ENCODE data around the gene HSPG2.
"Not testable (repeated sequence)": the region's sequence is repeated elsewhere in the genome, so short reads cannot be mapped to it uniquely, and the experiment has no call there.

HSPG2 gene

DNA sequence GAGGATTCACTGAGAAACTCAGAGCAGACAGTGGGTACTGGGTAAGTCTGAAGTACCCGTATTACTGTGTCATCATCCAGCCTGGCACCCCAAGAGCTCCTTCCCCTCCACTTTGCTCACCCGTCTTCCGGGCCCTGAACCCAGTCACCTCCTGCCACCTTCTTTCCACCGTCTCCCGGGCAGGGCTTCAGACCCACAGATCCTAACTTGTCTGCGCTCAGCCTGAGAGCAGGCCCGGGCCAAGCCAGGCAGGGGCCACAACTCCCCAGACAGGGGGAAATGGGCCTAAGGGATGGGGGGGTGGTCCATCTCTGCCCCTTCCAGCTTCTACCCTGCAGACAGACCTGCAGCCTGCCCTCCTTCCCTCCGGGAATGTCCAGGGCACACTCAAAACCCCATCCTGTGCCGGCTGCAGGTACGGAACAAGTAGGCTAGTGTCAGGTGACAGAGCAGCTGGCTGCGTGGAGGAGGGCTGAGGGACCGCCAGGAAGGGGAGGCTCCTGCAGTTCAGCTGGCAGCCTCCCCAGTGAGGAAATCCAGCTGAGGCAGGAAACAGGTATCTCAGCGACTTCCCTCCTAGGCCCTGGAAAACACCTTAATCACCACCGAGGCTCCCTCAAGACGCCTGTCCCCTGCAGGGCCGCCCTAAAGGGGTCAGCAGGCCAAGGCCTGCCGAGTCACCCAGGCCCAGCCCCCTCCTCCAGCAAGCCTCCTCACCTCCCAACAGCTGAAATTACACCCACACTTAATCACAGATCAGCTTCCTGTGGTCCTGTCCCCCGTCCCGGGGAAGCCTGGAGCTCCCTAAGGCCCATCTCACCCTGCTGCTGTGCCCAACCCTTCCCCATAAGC lies 3.5 kb downstream of the HSPG2 start:
- DNase-seq (ENCODE audit: low read depth, low spot score), result no peak

- DNase-seq (ENCODE audit: low read depth, low spot score), result no peak
Observed at GRCh38 chr1:21932127-21932526, 5.0 kb downstream of the HSPG2 start.

- no peak for DNase-seq (ENCODE audit: low read depth, low spot score)
Observed at GRCh38 chr1:21931171-21932093, 5.7 kb downstream of the HSPG2 start.

- DNase-seq (ENCODE audit: low read depth, low spot score), result no peak
Observed at GRCh38 chr1:21930629-21931170, 6.4 kb downstream of the HSPG2 start.

- DNase-seq (ENCODE audit: low read depth, low spot score), result no peak
Observed at GRCh38 chr1:21930080-21930571, 7.0 kb downstream of the HSPG2 start.

GRCh38 chr1:21927533-21928237 lies 9.4 kb downstream of the HSPG2 start:
- no peak for DNase-seq (ENCODE audit: low read depth, low spot score)

DNA sequence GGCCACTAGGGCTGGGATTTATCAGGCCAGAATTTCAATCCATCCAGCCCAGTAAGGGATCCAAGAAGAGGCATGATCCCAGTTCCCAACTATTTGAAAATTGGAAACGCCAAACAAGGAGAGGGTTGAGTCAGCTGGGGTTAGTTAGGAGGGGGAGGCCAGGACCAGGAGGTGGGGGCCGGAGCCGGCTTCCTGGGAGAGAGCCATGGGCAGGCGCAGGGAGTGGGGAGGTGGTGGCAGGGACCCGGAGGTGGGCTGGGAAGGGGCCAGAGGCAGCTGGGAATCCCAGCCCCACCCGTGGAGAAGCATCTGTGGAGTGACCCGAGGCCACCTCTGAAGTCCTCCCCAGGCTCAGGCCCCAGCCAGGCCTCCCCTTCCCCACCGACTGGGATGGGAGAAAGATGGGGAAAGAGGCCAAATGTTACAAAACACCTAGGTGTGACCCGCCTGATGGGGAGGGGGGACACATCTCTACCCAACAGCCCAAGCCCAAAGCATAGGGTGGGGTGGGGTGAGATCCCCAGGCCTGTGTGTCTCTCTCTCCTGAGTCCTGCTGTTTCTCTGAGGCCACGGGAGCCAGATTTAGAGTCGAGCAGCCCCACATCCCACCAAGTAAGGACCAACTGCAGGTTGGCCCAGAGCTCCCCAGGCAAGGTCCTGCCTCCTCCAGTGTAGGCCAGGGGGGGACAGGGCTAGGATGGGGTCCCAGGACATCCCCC lies 10.1 kb downstream of the HSPG2 start:
- no peak for DNase-seq (ENCODE audit: low read depth, low spot score)

DNA sequence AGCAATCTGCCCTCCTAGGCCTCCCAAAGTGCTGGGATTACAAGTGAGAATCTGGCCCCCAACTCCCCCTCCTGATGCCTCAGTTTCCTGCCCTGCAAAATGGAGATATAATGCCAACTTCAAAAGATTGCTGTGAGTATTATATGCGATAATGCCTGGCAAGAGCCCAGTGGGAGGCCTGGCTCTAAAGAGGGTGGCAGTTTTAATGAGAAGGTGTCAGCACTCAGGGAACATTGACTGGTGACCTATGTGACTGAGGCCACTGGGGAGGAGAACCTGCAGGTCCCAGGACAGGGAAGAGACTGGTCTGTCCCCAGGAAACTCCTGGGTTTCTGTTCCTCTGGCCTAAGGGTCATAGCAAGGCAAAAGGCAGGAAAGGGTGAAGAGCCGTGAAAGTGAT lies 11.0 kb downstream of the HSPG2 start:
- DNase-seq (ENCODE audit: low read depth, low spot score), result no peak

GRCh38 chr1:21925334-21925940 lies 11.7 kb downstream of the HSPG2 start:
- no peak for DNase-seq (ENCODE audit: low read depth, low spot score)

DNA sequence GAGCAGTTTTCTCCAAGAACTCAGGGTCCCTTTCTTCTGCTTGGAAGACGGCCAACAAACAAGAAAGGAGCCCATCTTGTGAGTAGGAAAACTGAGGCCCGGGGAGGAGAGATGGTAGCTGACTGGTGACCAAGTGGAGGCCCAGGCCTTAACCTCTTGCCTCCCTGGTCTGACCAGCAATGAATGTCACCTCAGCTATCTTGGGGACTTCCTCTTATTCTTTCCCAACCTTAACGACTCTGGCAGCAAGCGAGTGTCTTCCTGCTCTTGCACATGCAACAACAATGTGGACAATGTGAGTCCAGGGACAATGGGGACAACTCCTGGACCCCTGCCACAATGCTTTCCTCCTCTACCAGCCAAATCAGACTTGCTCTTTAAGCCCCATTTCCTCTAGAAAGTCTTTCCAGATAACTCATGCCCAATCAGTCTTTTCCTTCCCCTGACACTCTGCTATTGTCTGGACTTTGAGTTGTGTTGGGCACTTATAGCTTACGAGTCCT lies 12.6 kb downstream of the HSPG2 start:
- no peak for DNase-seq (ENCODE audit: low read depth, low spot score)

- DNase-seq (ENCODE audit: low read depth, low spot score), result no peak
Observed at GRCh38 chr1:21922090-21923013, 14.8 kb downstream of the HSPG2 start.

- no peak for DNase-seq (ENCODE audit: low read depth, low spot score)
Observed at GRCh38 chr1:21921100-21921875, 15.8 kb downstream of the HSPG2 start.

- no peak for DNase-seq (ENCODE audit: low read depth, low spot score)
Observed at GRCh38 chr1:21919520-21919919, 17.6 kb downstream of the HSPG2 start.

DNA sequence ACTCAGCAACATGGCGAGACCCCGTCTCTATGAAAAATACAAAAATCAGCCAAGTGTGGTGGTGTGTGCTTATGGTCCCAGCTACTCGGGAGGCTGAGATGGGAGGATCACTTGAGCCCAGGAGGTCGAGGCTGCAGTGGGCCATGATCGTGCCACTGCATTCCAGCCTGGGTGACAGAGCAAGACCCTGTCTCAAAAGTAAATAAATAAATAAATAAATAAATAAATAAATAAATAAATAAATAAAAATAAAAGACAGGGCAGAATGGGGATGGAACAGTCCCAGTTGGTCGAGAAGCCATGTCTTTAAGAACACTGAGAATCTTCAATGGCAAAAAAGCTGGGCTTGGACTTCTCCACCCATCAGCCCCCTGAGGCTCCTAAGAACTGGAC lies 19.9 kb downstream of the HSPG2 start:
- not testable (repeated sequence) for DNase-seq (ENCODE audit: low read depth, low spot score)

- no peak for DNase-seq (ENCODE audit: low read depth, low spot score)
Observed at GRCh38 chr1:21916447-21917238, 20.5 kb downstream of the HSPG2 start.

- DNase-seq (ENCODE audit: low read depth, low spot score), result no peak
Observed at GRCh38 chr1:21914880-21915640, 22.1 kb downstream of the HSPG2 start.

DNA sequence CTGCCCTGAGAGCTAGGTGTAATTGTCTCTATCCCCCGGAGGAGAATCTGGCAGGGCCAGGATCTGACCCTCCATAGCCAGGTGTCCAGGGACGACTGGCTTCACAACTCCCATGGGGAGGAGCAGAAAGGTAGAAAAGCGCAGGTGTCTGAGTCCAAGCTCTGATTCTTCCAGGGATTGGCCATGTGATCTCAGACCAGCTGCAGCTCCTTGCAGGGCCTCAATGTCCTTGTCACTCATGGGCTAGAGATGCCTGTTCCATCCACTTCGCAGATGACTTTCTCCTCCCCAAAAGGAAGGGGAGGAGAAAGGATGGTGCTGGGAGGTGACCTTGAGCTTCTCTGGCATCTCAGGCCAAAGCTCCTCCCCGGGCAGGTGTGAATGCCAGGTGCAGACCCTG lies 22.7 kb downstream of the HSPG2 start:
- DNase-seq (ENCODE audit: low read depth, low spot score), result no peak
